Suprapubic skin (tissue), 3 donors: ENCODE data around the gene RETN.

Experiments
- CTCF ChIP-seq, 2 donors: fragments of 200-600 bp in 1 of 2; fragments of 450-650 bp in 1 of 2; sonication (generic) in 1 of 2; IDR thresholded peaks; one replicate each; pipeline ENCODE4 v1.5.1; 2016 to 2019; ENCODE audit warnings: antibody characterized with exemption in 2 of 2, mild to moderate bottlenecking in 1 of 2, moderate library complexity in 1 of 2
- POLR2A ChIP-seq, 2 donors: fragments of 450-650 bp; IDR thresholded peaks; one replicate each; pipeline ENCODE4 v1.6.1; 2017; ENCODE audit warnings: antibody characterized with exemption in 2 of 2, mild to moderate bottlenecking in 2 of 2, moderate library complexity in 2 of 2

GRCh38 chr19:7669641-7670040 is 792 bp downstream of the RETN start:
- no peak for TF ChIP-seq CTCF (IDR thresholded peaks at IDR 0.05)
- TF ChIP-seq POLR2A (IDR thresholded peaks at IDR 0.05): no peak
